Stimulated activated CD4-positive, alpha-beta T cell treated with anti-CD3 and anti-CD28 coated beads, Interleukin-2, amount 100 ng/mL, for 4 hours (primary cell): ENCODE data around the gene SLC2A4.
"Not testable (repeated sequence)": the region's sequence is repeated elsewhere in the genome, so short reads cannot be mapped to it uniquely, and the experiment has no call there.

Experiments used
- DNase-seq: peaks from one replicate; pipeline ENCODE4 v3.0.0-alpha.2; 2020; ENCODE audit warnings: low read depth

Gene SLC2A4

DNA sequence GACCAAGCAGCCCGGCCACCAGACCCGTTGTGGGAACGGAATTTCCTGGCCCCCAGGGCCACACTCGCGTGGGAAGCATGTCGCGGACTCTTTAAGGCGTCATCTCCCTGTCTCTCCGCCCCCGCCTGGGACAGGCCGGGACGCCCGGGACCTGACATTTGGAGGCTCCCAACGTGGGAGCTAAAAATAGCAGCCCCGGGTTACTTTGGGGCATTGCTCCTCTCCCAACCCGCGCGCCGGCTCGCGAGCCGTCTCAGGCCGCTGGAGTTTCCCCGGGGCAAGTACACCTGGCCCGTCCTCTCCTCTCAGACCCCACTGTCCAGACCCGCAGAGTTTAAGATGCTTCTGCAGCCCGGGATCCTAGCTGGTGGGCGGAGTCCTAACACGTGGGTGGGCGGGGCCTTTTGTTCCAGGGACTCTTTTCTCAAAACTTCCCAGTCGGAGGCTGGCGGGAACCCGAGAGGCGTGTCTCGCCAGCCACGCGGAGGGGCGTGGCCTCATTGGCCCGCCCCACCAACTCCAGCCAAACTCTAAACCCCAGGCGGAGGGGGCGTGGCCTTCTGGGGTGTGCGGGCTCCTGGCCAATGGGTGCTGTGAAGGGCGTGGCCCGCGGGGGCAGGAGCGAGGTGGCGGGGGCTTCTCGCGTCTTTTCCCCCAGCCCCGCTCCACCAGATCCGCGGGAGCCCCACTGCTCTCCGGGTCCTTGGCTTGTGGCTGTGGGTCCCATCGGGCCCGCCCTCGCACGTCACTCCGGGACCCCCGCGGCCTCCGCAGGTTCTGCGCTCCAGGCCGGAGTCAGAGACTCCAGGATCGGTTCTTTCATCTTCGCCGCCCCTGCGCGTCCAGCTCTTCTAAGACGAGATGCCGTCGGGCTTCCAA lies at the start of gene SLC2A4:
Gene SLC2A4, plus strand, starts transcription at position 645 of the 879 bp plus-strand sequence. Its CDS starts 217 bp downstream, at position 862.
- DNase-seq = peak; percentile 87

DNA sequence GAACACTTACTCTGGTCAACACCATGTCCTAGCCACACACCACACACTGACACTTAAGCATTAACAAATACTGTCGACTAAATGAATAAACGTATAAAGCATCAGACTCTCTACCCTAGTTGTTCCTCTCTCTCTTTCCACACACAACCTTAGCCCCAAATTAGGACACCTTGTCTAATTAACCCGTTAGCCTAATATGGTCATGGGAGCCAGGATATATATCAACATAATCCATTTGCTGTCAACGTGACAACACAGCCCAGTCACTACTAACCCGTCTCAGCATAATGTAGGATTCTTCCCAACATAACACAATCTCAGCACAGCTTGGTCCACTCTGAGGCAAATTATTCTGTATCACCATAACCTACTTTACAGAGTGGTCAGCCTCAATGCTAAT lies 49.4 kb upstream of the SLC2A4 start:
- no peak for DNase-seq

DNA sequence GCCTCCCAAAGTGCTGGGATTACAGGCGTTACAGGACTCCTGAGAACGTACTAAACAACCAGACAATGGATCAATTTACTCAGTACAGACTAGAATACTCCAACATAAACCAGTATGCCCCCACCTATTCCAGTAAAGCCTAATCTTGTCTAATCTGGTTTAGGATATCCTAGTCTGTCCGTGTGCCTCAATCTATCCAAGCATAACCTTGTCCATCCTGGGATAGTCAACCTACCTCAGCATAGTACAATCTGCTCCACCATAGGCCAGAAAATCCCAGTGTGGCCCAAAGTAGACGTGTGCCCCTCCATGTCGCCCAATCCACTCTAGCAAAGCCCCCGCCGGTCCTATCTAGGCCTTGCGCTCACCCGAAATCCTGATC lies 47.8 kb upstream of the SLC2A4 start:
- no peak for DNase-seq

DNA sequence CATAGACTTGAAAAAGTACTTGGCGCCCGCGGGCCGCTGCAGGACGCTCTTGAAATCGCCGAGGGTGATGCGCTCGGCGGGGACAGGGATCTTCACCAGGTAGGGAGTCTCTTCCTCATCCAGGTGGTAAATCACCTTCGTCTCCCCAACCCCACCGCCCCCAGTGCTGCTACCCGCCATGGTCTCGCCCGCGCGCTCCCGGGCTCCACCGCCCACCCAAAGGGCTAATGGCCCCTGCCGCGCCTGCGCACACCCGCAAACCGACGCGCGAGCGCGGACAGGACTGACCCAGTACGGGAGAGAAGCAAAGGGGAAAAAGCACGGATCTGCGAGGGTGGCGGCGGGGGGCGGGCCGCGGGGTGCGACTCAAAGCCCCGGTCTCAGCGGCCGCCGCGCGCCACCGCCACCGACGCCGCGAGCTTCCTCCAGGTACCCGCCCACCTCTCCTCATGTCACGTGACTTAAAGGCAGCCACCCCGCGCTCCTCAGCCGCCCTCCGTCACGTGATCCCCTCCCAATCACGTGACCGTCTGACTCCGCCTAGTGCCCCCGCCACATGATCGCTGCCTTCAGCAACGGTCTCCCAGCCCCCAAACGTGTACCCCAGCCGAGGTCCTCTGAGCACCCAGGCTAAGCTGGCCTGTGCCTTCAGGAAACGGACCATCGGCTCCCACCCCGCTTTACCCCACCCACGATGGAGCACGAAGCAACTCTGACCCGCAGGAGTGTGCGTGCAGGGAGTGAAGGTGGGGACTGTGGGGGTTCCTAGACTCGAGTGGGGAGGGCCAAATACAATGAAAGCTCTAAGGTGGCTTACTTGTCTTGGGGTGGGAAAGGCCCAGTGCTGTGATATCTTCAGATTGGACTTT lies 47.2 kb upstream of the SLC2A4 start, which contains the start of gene DVL2:
Gene DVL2, minus strand, starts transcription at position 435 of the 869 bp plus-strand sequence. Its CDS starts 255 bp downstream, at position 180.
- peak; percentile 95 for DNase-seq

DNA sequence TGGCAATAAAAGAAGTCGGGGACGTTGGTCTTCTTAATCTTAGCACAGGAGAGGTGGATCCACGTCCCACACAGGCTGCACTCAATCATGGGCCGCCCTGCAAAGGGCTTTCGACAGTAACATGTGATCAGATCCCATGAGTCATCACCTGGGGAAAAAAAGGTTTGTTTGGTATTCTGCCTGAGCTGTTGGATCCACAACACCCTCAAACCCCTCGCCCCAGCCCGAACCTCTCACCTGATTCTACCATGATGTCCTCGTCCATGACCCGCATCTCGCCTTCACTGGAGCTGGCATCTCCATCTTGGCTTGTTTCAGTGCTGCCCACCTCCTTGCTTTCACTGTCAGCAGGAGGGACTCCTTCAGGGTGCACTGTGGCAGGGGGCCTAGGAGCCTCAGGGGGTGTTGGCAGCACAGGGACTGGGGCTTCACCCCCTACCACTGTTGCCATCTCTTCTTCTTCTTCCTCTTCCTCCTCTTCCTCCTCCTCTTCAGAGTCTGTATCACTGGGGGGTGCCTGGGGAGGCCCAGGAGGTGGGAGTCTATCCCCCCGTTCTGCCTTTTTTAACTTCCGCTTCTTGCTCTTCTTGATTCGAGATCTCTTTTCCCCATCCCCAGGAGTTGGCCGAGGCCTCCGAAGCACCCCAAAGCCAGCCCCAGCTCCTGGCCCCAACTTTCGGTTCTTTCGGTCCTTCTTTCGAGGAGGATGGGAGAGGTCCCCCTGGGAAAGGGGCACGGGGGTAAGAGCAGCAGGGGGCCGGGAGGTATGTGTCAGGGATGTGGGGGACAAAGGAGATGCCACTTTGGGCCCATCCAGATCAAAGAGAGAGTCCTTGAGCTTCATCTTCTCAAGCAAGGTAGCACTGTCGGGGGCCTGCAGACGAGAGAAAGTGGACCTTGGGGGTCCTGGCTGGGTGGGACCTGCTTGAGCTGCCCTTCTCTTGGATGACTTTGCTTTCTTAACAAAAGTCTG lies 45.5 kb upstream of the SLC2A4 start:
- no peak for DNase-seq

DNA sequence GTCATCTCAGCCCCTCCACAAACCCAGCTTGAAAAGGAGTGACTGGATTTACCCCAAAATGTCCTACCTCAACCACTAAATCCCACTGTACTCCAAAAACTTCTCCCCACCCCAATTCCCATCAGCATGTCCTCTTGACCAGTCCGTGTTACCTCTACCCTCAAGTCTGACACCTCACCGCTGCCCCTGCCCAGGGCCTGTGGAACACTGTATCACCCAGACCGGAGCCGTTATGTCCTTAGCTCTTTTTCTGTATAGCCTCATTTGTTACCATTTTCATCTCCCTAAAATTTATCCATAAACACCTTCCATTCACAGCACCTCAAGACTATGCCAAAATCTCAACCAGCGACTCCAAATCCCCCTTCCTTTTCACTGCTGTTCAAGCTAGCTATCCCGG lies 44.7 kb upstream of the SLC2A4 start:
- DNase-seq = no peak

DNA sequence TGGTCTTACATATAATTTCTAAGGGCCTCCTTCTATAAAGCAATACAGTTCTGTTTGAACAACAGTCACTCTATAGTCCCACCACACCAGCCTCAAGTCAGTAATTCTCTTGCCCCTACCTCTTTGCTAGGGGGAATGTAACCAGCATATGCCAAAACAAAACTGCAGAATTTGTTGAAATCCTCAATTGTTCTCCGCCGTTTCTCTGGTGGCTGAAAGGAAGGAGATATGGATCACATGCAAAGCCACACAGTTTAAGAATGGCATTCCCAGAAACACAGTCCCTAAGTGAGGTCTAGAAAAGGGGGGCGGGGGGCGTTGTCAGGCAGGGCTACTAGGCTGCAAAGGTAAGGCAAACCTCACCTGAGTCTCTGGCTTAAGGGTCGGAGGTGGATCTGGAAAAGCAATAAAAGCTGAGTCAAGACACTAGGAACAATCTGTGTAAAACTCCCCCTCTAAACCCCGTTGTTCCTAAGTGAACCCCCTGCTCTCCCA lies 44.2 kb upstream of the SLC2A4 start:
- DNase-seq = no peak

DNA sequence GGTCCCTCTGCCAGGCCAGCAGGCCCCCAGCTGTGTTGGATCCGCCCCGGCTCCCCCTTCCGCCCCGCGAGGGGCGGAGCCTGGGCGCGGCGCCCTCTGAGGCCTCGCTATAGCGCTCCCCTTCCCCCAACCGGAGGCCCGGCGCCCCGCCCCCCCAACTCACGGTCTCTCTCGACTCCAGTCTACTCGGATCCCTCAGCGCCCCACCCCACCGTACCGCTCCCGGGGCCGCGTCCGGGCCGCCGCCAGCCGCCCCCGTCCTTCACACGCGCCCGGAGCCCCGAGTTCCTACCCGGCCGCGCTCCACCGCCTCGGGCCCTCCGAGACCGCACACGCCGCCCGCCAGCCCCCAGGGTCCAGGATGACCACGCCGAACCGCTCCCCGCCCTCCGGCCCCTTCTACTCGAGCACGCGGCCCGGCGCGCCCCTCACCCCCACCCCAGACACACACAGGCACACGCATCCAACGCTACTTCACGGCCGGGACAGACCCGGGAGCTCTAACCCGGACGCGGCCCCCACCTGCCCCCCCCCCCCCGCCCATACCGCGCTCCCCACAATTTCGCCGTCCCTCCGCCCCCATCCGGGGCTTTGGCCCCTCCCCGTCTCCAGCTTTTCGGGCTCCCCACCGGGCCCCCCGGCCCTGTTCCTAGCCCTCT lies 43.6 kb upstream of the SLC2A4 start:
- DNase-seq = peak; percentile 85

DNA sequence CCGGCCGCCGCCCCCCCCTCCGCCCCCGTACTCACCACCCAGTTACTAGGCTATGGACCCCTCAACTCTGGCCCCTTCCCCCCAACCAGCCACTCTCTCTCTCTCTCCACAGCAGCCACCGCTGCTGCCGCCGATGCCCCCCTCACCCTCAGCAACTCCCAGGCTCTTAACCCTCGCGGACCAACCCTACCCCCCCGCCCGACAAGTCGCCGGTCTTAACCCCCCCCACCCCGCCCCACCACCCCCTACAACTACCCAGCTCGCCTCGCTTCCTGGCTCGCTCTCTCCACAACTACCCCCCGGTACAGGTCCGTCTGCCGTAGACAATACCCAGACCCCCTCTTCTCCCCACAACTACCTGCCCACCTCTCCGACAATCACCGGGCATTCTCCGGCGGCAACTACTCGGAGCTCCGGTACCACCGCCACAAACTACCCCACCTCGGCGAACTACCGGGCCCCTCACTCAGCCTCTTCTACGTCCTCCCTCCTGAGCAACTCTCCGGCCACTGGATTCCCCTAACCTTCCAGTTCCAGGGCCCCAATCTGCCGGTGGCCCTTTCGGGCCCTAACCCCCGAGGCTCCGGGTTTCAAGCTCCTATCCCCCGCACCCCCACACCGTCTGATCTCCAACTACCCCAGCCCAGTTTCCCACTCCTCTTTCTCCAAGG lies 43.0 kb upstream of the SLC2A4 start:
- no peak for DNase-seq

DNA sequence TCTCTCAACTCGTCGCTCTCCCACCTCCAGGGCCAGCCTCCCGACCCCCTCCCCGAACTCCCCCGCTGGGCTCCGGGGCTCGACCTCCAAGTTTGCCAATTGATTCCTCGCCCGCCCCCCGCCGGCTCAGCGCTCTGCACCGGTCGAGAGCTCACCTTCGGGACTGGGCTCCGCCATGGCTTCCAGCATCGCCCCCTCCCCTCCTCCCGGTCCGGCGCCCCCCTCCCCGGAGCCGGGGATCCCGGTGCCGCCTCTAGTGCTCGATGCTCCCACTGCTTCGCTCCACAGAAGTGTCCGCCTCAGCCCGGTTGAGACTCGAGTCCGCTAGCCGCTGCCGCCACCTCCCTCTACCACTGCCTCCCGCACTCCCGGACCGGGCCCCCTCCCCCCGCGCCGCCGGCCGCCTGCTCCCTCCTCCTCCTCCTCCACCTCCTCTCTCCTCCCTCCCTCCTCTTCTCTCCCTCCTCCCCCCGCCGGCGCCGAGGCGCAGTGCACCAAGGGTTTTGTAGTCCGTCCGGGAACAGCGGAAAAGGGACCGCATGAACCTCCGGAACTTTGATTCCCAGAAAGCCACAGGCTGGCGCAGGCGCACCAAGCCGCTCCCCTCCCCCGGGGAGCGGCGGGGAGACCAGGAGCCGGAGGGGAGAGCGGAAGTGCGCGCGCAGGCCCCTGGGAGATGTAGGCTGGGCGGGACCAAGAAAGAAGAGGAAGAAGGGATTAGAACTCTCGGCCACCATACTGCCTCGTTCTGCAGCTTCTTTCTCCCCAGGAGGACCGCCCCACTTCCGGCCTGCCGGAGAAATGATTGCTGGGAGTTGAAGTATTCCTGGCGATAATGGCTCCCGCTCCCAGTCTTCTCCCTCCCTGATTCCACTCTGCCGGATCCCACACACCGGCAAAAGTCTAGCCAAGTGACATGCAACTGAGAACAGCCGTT lies 42.2 kb upstream of the SLC2A4 start, which contains the start of gene PHF23:
Gene PHF23, minus strand, starts transcription at position 367 of the 937 bp plus-strand sequence. Its CDS starts 178 bp downstream, at position 189.
- DNase-seq = peak; percentile 97

DNA sequence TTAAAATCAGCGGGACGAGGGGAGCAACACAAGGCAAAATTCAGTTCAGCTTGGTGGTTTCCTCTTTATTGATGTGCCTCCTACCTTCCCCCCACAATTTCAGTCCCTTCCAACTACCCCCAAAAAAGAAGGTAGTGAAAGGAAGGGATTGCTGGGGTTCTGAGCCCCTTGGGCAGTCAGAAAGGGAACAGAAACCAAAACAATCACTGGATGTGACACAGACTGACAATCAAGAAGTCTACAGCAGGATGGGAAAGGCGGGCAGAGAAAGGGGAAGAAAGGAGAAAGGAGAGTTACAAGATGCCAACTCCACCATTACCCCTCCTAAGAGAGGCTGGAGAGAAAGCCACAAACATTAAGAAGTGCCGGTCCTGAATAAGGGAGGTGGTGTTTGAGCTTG lies 41.1 kb upstream of the SLC2A4 start:
- DNase-seq = no peak

DNA sequence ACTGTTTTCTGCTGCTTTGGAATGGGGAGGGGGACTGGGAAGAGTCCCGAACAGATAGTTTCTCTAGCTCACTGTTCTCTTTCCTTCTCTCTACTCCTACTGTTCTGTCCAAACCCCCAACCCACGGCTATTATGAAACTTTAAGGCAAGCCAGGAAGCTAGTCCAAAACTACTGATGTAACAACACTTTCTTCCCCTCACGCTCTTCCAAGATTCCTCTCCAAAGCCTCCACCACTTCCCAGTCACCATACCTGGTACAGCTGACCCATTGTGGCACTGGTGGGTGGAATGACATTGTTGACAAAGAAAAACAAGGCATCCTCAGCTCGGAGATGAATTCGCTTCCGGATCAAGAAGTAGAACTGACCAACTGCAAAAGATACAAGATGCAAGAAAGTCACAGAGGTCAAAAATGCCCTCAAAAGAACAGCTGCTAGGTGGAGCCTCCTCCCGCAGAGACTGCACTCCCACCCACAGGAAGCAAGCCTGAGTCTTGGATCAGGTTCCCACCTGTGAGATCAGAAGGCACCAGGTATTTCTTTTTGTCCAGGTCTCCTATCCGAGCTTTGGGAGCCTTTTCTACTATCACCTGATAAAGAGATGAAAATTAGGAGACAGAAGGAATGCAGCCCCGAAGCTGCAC lies 40.3 kb upstream of the SLC2A4 start:
- no peak for DNase-seq

DNA sequence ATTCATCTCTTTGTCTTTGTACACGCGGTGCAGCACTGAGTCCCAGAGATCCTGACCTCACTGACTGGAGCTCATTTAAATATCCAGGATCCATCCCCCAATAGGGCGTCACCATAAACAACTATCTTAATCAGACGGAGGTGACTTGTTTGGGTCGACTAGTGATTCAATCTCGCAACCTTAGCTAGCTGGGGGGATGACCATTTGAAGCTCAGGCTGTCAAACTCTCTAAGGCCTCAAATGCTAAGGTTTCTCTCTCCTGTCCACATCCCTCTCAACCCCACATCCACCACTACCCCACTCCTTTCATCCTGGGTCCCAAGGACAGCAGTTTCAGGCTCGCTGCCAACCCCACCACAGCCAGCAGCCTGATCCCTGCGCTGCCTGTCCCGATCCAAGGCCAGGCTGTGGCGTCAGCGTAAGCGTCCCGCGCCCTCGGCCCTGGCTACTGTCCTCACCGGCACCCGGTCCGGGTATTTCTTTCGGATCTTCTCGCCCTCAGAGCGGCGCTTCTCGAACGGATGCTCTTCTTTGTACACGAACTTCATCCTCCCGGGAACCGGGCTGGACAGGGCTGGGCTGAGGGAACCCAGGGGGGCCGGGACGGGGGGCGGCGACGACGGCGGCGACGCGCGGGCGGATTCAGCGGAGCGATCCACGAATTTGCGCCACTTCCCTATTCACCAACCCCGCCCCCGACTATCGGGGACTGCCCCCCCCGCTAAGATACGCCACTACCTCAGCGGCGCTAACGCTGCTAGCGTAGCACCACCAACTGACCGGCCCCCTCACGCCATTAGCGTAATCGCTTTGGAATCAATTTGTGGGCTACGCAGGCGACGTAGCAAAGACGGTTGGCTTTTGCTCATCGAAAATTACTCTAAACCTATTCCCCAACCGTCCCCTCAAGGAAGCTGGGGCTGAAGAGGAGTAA lies 39.5 kb upstream of the SLC2A4 start, which contains the start of gene GABARAP:
Gene GABARAP, minus strand, starts transcription at position 667 of the 934 bp plus-strand sequence. Its CDS starts 119 bp downstream, at position 548.
- DNase-seq = peak; percentile 88

DNA sequence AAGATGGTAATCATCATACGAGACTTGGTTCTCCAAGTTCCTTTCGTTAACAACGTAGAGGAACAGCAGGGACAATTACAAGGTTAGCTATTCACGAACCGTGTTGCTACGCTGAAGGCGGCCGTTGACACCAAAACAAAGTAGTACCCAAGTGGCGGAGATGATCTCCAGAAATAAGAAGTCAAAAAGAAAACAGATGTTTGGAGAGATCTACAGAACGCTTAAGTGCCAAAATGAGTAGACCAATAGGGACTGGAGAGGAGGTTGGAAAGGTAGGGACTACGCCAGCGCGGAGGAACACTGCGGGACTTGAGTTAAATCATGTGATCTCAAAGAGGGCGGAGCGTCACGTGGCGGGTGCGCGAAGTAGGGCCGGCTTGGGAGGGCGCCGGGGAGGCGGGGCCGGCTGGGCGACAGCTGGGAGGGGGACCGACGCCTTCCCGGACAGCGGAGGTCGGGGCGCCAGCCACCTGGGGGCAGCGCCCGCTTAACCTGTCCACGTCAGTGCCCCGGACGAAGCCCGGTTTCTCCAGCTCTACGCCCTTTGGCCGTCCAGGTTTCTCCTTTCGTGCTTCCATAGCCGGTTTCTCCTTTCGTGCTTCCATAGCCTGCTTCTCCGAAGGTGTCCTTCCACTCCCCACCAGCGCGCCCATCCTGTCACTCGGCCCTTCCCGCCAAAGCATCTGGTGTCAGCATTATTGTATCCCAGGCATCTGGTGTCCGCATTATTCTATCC lies 38.6 kb upstream of the SLC2A4 start:
- DNase-seq = peak; percentile 88

DNA sequence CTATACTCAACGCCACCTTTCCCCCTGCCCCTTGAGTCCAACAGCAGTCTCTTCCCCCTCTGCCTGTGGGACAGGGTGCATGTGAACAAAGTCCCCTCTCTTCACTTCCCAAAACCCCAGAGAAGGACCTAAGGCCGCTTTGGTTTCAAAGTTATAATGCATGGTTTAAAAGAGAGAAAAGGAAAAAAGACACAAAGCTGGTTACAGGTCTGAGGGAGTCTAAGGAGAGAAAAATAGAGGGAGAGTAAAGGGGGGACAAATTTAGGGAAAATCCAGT lies 38.1 kb upstream of the SLC2A4 start:
- DNase-seq = no peak

DNA sequence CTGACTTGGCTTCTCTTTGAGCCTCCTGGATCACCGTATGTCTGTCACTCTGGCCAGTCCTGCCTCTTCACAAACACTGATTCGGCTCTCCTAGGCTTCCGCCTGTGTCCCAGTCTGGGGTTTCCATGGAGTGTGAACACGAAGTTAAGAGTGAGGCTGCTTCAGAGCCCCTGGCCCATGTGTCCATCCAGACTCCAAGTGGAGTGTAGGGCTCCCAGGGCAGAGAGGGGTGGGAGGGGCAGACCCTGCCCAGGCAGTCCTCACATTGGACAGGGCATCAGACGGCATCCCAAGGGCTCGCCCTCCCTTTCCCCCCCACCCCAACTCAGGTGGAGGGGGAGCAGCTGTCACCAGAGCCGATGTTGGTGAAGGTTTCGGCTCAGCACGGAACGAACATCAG lies 37.7 kb upstream of the SLC2A4 start:
- DNase-seq = not testable (repeated sequence)

DNA sequence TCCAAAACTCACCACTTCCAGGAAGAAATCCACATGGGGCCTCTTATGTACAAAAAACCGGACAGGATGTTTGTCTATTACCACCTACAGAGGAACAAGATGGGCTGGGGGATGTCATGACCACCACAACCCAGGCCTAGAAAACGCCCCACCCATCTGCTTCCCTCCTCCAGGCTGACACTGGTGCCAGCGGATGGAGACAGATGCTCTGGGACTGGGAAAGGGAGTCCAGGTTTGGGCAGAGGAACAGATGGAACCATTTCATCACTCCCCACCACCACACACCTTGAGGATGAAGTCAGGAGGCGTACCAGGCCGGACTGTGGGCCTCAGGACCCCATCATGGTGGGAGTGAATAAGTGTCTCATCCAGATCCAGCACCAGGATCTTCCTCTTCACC lies 34.7 kb upstream of the SLC2A4 start:
- DNase-seq = no peak
